HFFc6 (cell line): ENCODE data around the gene BTN3A1. TPM values are rescaled to one million over a fixed set of nuclear protein-coding genes. Genes with fewer than 3 reads are reported as not detected.

Experiments used
- DNase-seq: peaks from one replicate; pipeline ENCODE4 v3.0.0-alpha.2; 2018
- H3K27ac Mint-ChIP-seq: 2 replicates; pipeline ENCODE4 v1.8.0; 2020; ENCODE audit warnings: mild to moderate bottlenecking, mixed read lengths
- H3K27me3 Mint-ChIP-seq: 2 replicates; pipeline ENCODE4 v1.8.0; 2021; ENCODE audit warnings: mild to moderate bottlenecking, moderate library complexity, mixed read lengths; ENCODE audit not compliant: insufficient read depth
- H3K36me3 Mint-ChIP-seq: 2 replicates; pipeline ENCODE4 v1.8.0; 2021; ENCODE audit warnings: low read depth, mixed read lengths
- H3K4me1 Mint-ChIP-seq: 2 replicates; pipeline ENCODE4 v1.8.0; 2020; ENCODE audit warnings: low read depth, mixed read lengths
- H3K4me3 Mint-ChIP-seq: 2 replicates; pipeline ENCODE4 v1.8.0; 2020; ENCODE audit warnings: mild to moderate bottlenecking, moderate library complexity, mixed read lengths
- H3K9me3 Mint-ChIP-seq: 2 replicates; pipeline ENCODE4 v1.8.0; 2020; ENCODE audit warnings: mild to moderate bottlenecking, mixed read lengths
- total RNA-seq, 6 experiments: library from RNA; stranded (reverse); fragmentation: NEBNext Ultra II Directional; extraction: Animal tissue kit (Norgen Biotek cat#: 25700); gene quantifications; 2 replicates in 1 of 6; 3 replicates in 5 of 6; pipeline ENCODE4 v1.2.3, GENCODE V29; 2021
- TF ChIP-seq, protein P1 (sequence below): fragments of 200-600 bp; sonication (generic); IDR thresholded peaks from 2 replicates; pipeline ENCODE4 v1.5.0; 2021; ENCODE audit warnings: antibody characterized with exemption, mild to moderate bottlenecking

The BTN3A1 gene
- total RNA-seq, 6 experiments from 2014 or later = 10.3 to 16.2 (median 13.8) TPM

DNA sequence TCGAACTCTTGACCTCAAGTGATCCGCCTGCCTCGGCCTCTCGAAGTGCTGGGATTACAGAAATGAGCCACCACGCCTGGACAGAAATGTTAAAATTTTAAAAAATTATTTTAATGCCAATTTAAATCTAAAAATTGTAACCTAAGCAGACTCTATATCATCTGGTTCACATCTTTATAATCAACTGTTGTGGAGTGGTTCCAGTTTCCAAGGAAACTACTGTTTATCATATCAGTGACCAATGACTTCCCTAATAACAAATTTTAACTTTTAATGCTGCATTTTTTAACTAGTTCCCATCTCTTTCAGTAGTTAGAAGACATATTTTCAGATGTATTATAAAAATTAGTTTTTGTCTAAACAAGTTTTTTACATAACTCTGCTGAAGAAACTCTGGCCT, 42.3 kb upstream of the BTN3A1 start:
- Mint-ChIP-seq H3K27ac (no peak overlapping the region; the same call in 1 of the 2 replicates), H3K9me3 (no peaks in the 10 kb centered on the region), H3K4me1 (peaks cover 24% of the 10 kb centered on the region), H3K4me3 (no peak overlapping the region), H3K27me3 (no peaks in the 10 kb centered on the region), H3K36me3 (no peaks in the 10 kb centered on the region)
- no peak for DNase-seq
- TF ChIP-seq, protein P1, sequence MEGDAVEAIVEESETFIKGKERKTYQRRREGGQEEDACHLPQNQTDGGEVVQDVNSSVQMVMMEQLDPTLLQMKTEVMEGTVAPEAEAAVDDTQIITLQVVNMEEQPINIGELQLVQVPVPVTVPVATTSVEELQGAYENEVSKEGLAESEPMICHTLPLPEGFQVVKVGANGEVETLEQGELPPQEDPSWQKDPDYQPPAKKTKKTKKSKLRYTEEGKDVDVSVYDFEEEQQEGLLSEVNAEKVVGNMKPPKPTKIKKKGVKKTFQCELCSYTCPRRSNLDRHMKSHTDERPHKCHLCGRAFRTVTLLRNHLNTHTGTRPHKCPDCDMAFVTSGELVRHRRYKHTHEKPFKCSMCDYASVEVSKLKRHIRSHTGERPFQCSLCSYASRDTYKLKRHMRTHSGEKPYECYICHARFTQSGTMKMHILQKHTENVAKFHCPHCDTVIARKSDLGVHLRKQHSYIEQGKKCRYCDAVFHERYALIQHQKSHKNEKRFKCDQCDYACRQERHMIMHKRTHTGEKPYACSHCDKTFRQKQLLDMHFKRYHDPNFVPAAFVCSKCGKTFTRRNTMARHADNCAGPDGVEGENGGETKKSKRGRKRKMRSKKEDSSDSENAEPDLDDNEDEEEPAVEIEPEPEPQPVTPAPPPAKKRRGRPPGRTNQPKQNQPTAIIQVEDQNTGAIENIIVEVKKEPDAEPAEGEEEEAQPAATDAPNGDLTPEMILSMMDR = no peak

DNA sequence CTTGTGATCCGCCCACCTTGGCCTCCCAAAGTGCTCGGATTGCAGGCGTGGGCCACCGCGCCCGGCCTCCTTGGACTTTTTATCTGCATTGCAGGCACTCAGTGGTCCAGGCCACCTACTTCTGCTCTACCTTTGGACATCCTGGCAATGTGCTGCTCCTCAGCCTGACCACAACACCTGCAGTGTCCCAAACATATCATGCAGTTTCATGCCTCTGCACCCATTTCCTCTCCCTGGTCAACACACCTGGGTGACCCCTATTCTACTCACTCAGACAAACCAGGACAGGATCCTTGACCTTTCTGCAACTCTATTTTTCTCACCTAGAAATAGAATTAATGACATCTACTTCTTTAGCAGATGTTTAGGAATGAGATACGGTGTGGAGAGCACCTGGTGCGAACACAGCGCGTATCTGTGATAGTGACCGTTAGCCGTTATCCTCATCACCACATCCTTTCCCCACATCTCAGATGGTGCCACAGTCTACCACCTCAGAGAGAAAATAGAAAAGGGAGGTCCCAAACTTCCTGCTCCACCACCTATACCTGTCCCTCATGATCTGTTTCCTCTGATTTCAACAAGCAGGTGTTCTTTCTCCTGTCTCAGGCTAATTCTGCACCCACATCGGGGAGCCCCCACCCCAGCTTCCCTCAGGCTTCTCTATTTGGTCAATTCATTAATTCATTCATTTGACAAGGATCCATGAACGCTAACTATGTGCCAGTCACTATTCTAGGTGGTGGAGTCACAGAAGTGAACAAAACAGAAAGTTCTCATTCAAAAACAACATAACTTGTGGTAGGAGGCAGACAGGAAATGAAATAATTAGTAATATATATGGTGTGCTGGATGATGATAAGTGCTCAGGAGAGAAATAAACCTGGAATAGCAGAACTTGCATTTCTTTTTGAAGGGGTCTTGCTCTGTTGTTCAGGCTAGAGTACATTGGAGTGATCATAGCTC, 41.3 kb upstream of the BTN3A1 start:
- TF ChIP-seq, protein P1 = no peak
- no peaks in the 10 kb centered on the region for H3K9me3 Mint-ChIP-seq
- H3K27me3 Mint-ChIP-seq = no peaks in the 10 kb centered on the region
- H3K36me3 Mint-ChIP-seq = no peaks in the 10 kb centered on the region
- no peak overlapping the region for H3K27ac Mint-ChIP-seq
- H3K4me3 Mint-ChIP-seq = no peak overlapping the region
- DNase-seq = no peak
- peaks cover 15% of the 10 kb centered on the region for H3K4me1 Mint-ChIP-seq

DNA sequence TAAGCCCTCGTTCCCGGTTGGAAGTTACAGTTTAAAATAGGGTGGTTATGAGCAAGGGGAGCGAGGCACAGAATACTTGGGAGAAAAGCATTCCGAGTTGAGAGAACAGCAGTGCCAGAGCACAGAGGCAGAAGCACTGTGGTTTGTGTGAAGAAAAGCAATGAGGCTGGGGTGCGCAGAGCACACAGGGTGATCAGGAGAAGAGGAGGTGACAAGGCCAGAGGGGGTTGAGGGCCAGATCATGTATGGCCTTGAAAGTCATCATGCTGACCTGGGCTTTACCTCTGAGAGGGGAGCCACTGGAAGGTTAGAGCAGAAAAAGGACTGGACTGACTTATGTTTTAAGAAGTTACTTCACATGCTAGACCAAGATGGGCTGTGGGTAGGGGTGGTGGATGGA, 40.5 kb upstream of the BTN3A1 start:
- H3K27ac Mint-ChIP-seq = peak overlapping the region; percentile 2; the same call in 1 of the 2 replicates
- no peaks in the 10 kb centered on the region for H3K9me3 Mint-ChIP-seq
- no peaks in the 10 kb centered on the region for H3K27me3 Mint-ChIP-seq
- H3K4me3 Mint-ChIP-seq = no peak overlapping the region
- peaks cover 19% of the 10 kb centered on the region for H3K4me1 Mint-ChIP-seq
- no peaks in the 10 kb centered on the region for H3K36me3 Mint-ChIP-seq
- TF ChIP-seq, protein P1 = no peak
- DNase-seq = no peak

DNA sequence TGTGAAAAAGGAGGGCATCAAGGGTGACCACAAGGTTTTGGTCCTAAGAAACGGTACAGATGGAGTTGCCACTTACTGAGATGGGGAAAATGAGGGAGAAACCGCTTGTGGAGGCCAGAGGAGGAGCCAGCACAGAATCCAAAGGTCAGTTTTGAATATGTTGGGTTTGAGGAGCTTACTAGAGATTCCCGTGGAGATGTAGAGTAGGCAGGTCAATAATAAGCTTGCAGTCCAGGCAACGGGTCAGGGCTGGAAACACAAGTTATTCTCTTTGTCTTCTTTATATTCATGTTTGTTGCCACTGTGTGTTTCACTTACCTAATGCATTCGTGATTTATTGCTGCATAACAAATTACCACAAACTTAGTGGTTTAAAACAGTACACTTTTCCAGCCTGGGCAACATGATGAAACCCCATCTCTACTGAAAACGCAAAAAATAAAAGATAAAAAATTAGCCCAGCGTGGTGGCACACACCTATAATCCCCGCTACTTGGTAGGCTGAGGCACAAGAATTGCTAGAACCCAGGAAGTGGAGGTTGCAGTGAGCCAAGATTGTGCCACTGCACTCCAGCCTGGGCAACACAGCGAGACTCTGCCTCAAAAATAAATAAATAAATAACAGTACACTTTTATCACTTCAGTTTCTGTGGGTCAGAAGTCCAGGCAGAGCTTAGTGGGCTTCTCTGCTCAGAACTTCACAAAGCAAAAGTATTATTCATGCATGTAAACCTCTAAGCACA, 39.8 kb upstream of the BTN3A1 start:
- Mint-ChIP-seq H3K27me3 (no peaks in the 10 kb centered on the region), H3K27ac (no peak overlapping the region), H3K36me3 (no peaks in the 10 kb centered on the region), H3K4me3 (no peak overlapping the region), H3K4me1 (peaks cover 26% of the 10 kb centered on the region), H3K9me3 (no peaks in the 10 kb centered on the region)
- DNase-seq = no peak
- TF ChIP-seq, protein P1 = no peak

DNA sequence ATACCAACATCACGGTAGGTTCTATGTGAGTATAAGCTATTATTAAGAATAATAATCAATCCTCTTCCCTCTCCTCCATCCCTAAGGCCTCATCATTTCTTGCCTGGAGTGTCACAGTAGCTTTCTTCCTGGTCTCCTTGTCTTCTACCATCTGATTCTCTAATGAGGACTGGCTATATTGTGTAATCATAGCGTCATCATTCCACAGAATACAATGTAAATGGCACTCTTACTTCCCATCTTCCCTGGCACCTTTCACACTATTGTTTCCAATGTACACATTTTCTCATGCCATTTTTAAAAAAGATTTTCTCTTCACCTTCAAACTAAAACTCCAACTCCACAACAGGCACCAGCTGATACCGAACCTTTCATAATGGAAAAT, 39.2 kb upstream of the BTN3A1 start:
- no peak for DNase-seq
- TF ChIP-seq, protein P1 = no peak
- Mint-ChIP-seq H3K4me1 (peaks cover 29% of the 10 kb centered on the region), H3K27ac (no peak overlapping the region; the same call in 1 of the 2 replicates), H3K36me3 (no peaks in the 10 kb centered on the region), H3K27me3 (no peaks in the 10 kb centered on the region), H3K9me3 (no peaks in the 10 kb centered on the region), H3K4me3 (no peak overlapping the region)
